Measurements from ENCODE around the gene HTT.

The HTT gene

GRCh38 chr4:3217266-3217665 is 142.8 kb downstream of the HTT start:
- no peak for DNase-seq (ENCODE audit: low read depth in 1 of 2, low spot score in 1 of 2)

DNA sequence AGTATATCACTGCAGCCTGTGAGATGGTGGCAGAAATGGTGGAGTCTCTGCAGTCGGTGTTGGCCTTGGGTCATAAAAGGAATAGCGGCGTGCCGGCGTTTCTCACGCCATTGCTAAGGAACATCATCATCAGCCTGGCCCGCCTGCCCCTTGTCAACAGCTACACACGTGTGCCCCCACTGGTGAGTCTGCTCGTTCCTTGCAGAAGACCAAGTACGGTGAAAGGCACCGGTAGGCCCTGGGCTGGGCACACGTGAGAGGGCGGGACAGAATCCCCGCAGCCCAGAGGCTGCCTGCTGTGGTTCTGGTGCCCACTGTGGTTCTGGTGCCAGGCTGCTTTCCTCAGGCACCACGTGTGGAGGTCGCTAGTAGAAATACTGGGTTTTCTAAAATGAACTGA is 143.3 kb downstream of the HTT start:
- no peak for DNase-seq (ENCODE audit: low read depth in 1 of 2, low spot score in 1 of 2)

GRCh38 chr4:3218824-3219760 is 144.6 kb downstream of the HTT start:
- no peak for DNase-seq (ENCODE audit: low read depth in 1 of 2, low spot score in 1 of 2)

DNA sequence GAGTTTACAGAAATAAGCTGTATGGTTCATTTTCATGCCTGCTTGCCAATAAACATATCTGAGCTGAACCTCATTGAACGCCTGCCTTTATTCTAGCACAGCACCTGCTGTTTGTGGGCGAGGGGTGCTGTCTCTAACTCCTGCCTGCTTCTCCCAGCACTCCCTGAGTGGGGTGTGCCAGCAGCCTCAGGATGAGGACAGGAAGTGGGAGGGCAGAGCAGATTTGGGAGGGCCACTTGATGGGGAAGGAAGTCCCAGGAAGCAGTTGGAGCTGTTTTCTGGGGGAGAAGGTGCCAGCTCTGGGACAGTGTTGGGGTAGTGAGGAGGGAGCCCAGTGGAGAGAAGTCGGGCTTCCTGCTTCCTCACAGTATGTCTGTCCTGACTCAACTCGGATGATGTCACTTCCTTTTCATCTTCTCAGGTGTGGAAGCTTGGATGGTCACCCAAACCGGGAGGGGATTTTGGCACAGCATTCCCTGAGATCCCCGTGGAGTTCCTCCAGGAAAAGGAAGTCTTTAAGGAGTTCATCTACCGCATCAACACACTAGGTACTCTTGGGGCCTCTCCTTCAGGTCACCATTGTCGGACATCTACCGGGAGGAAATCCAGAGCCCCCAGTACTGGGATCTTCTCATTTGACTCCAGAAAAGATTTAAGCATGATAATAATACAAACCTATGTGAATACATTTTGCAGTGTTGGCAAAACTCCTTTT is 145.4 kb downstream of the HTT start:
- no peak for DNase-seq (ENCODE audit: low read depth in 1 of 2, low spot score in 1 of 2)

DNA sequence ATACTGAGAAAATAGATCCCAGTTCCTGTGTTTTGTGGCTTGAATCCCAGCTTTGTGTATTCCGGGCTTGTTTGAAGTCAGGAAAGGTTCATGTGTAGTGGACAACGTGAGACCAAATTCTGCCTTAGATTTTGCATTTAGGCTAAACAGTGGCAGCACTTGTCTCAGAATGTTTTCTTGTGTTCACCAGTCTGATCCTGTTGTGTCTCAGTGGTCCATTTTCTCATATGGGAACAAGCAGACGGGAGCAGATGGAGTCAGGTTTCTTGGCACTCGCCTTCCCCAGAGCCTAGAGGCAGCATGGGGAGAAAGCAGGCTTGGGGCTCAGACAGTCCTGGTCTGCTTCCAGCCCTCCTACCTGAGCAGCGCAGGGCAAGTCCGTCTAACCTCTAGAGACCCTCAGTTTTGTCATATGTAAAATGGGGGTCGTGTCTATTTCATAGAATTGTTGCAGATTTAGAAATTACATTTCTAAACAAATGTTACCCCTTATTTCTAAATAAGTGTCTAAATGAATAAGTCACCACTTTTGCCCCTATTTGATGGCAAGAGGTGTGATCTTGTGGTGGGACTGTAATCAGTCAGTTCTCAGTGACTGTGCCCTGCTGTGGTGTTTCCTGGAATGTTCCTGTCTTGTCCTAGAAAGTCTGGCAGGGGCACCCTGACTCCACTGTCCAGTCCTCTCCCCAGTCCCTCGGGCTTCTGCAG is 146.1 kb downstream of the HTT start:
- DNase-seq (ENCODE audit: low read depth in 1 of 2, low spot score in 1 of 2), result no peak

DNA sequence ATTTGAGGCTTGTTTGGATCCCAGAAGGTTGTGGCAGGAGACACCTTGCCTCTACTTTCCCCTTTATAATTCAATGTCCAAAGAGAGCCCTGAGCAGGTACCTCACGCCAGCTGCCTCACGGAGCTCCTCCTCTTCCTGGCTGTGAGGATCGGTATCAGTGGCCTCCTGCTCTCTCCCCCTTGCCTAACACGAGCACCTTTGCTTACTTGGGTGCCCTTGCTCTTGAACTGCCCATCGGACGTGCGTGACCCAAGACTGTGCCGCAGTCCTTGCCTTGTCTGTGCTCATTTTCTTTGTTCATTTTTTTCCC is 146.7 kb downstream of the HTT start:
- DNase-seq (ENCODE audit: low read depth in 1 of 2, low spot score in 1 of 2), result no peak

DNA sequence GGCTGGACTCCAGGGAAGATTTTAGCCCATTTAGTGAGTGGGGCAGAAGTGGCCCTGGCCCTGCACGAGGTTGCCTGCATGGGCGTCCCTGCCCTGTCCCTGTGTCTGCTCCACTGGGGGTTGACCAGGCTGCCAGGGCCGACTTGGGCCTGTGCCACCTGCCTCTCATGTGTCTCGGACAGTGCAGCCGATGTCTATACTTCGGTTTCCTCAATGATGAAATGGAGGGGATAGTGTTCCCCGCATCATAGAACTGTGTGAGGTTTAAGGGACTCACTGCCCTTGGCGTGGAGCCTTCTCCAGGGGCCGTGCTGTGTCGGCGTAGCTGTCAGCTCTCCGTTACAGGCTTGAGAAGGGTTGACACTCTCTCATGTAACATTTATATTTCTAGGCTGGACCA is 147.5 kb downstream of the HTT start:
- DNase-seq (ENCODE audit: low read depth in 1 of 2, low spot score in 1 of 2), result no peak

DNA sequence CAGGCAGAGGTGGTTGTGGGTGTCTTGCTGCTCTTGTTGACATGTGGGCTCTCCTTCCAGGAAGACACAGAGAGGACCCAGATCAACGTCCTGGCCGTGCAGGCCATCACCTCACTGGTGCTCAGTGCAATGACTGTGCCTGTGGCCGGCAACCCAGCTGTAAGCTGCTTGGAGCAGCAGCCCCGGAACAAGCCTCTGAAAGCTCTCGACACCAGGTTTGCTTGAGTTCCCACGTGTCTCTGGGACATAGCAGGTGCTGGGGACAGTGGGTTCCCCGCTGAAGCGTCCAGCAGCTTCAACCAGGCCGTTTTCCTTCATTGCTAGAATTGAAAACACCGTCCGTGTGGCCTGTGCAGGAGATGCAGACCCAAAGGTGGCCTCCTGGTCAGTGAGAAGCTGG is 148.9 kb downstream of the HTT start:
- no peak for DNase-seq (ENCODE audit: low read depth in 1 of 2, low spot score in 1 of 2)

- no peak for DNase-seq (ENCODE audit: low read depth in 1 of 2, low spot score in 1 of 2)
Measured at GRCh38 chr4:3223956-3224748, 149.7 kb downstream of the HTT start.

GRCh38 chr4:3225071-3225850 is 150.8 kb downstream of the HTT start:
- no peak for DNase-seq (ENCODE audit: low read depth in 1 of 2, low spot score in 1 of 2)

DNA sequence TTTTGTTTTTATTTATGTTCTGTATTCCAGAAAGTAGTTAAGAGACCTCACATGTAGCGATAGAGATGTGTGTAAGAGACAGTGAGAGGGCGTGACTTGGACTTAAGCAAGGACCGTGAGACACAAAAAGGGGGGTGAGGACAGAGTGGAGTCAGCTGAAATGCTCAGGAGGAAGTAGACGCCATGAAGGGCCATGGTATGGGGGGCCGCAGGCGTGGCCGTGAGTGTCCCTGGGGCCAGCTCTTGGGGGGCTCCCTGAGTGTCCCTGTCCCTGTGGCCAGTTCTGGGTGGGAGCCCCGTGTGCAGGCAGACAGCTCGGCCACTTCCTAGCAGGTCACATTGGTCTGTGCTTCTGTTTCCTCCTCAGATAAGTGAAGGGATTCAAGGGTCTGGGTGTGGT is 151.5 kb downstream of the HTT start:
- DNase-seq (ENCODE audit: low read depth in 1 of 2, low spot score in 1 of 2), result no peak

DNA sequence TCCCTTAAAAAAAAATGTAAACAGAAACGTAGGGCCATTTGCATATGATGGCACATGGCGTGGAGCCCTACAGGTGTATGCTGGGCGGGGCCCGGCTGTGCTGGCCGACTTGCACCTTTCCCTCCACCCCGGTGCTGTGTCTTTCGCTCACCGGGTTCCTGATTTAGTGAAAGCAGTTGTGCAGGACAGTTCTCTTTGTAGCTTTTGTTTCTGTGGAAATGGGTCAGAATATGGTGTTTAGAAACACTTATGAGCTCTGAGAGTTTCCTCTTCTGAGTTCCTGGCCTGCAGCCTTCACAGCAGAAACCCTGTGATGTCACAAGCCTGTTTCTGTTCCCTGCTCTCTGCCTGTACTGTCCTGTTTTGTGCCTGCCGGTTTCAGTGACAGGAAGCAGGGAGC is 152.0 kb downstream of the HTT start:
- DNase-seq (ENCODE audit: low read depth in 1 of 2, low spot score in 1 of 2), result no peak

- DNase-seq (ENCODE audit: low read depth in 1 of 2, low spot score in 1 of 2), result no peak
Measured at GRCh38 chr4:3226944-3227343, 152.5 kb downstream of the HTT start.

- DNase-seq (ENCODE audit: low read depth in 1 of 2, low spot score in 1 of 2), result no peak
Measured at GRCh38 chr4:3227878-3228675, 153.6 kb downstream of the HTT start.

DNA sequence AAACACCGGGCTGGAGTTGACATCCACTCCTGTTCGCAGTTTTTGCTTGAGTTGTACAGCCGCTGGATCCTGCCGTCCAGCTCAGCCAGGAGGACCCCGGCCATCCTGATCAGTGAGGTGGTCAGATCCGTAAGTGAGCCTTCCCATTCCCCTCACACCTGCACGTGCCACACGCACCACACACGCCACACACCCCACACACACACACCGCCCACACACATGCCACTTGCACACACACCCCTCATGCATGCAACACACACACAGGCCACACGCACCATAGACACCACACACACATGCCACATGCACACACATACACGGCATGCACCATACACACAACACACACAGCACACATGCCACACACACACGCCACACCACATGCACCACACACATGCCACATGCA is 154.4 kb downstream of the HTT start:
- no peak for DNase-seq (ENCODE audit: low read depth in 1 of 2, low spot score in 1 of 2)

DNA sequence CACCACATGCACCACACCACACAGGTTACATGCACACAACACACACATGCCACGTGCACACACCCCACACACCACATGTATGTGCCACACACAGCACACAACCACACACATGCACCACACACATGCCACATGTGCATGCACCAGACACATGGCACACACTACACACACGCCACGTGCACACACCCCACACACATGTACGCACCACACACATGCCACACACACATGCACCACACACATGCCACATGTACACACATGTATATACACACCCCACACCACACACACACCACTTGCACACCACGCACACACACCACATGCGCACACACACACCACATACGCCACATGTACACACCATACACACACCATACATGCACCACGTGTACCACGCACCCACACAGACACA is 154.8 kb downstream of the HTT start:
- no peak for DNase-seq (ENCODE audit: low read depth in 1 of 2, low spot score in 1 of 2)

DNA sequence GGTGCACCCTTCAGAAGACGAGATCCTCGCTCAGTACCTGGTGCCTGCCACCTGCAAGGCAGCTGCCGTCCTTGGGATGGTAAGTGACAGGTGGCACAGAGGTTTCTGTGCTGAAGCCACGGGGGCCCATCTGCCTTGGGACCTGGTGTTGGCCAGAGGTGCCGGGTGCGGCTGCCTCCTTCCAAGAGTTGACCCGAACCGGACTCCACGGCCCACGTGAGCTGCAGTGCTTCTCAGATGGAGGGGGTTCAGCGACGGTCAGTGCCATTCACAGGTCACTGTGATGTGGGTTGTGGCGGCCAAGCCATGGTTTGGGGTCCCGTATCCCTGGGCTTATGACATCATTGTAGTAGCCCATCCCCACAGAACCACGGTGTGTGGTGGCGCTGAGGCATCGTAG is 155.5 kb downstream of the HTT start:
- DNase-seq (ENCODE audit: low read depth in 1 of 2, low spot score in 1 of 2), result no peak

DNA sequence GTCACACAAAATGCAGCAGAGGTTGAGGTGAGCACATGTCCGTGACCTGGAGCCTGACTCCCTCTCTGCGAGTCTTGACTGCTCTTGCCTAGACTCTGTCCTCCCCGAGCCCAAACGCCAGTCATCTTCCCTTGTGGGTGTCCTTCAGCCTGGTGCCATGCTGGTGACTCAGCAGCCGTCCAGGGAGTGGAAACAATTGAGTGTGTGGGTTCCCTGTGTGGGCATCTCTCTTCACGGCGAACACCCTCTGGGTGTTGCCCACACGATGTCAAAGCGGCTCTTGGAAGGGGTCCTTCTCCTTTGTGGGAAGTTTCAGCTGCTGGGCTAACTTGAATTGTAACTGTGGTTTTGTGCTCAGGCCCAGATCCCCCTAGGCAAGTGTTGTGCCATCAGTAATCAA is 157.0 kb downstream of the HTT start:
- DNase-seq (ENCODE audit: low read depth in 1 of 2, low spot score in 1 of 2), result no peak

GRCh38 chr4:3232001-3232400 is 157.5 kb downstream of the HTT start:
- DNase-seq (ENCODE audit: low read depth in 1 of 2, low spot score in 1 of 2), result no peak

GRCh38 chr4:3232871-3233271 is 158.4 kb downstream of the HTT start:
- no peak for DNase-seq (ENCODE audit: low read depth in 1 of 2, low spot score in 1 of 2)

Measured in activated CD4-positive, alpha-beta T cell treated with anti-CD3 and anti-CD28 coated beads, Interleukin-2, amount 50 U/mL, for 24 hours (primary cell).